Liver (tissue), 9 donors: ENCODE measurements around the gene PHOSPHO1. TPM values are rescaled to one million over a fixed set of nuclear protein-coding genes. Genes with fewer than 3 reads are reported as not detected.

Experiments used
- DNase-seq: peaks from one replicate; pipeline ENCODE4 v3.0.0-alpha.2; 2017; ENCODE audit warnings: low spot score
- H3K27ac ChIP-seq, 2 donors: one replicate each; pipeline ENCODE4 v1.7.0; 2013; ENCODE audit warnings: inconsistent platforms in 2 of 2, low read length in 2 of 2, control low read depth in 1 of 2, low read depth in 1 of 2, mild to moderate bottlenecking in 1 of 2
- H3K27me3 ChIP-seq, 4 donors: one replicate each; pipeline versions ENCODE4 v1.6.1 to v1.7.0; 2013; ENCODE audit warnings: low read length in 3 of 4, inconsistent platforms in 1 of 4, mild to moderate bottlenecking in 1 of 4, moderate library complexity in 1 of 4; ENCODE audit not compliant: control insufficient read depth in 4 of 4, insufficient read depth in 4 of 4
- H3K36me3 ChIP-seq, 4 donors: one replicate each; pipeline versions ENCODE4 v1.6.1 to v1.7.0; 2013; ENCODE audit warnings: low read length in 3 of 4, mild to moderate bottlenecking in 3 of 4, low read depth in 1 of 4, moderate library complexity in 1 of 4; ENCODE audit not compliant: control insufficient read depth in 4 of 4, insufficient read depth in 3 of 4
- H3K4me1 ChIP-seq, 4 donors: one replicate each; pipeline versions ENCODE4 v1.6.1 to v1.7.0; 2013; ENCODE audit warnings: low read length in 3 of 4, mild to moderate bottlenecking in 3 of 4, moderate library complexity in 1 of 4; ENCODE audit not compliant: control insufficient read depth in 4 of 4, insufficient read depth in 4 of 4
- H3K4me3 ChIP-seq, 3 donors: one replicate each; pipeline versions ENCODE4 v1.6.1 to v1.7.0; 2013; ENCODE audit warnings: low read length in 3 of 3, control low read depth in 1 of 3, low read depth in 1 of 3, mild to moderate bottlenecking in 1 of 3
- H3K9ac ChIP-seq, 2 donors: one replicate each; pipeline ENCODE4 v1.7.0; 2013; ENCODE audit warnings: low read length in 2 of 2, mild to moderate bottlenecking in 2 of 2, moderate library complexity in 2 of 2, control low read depth in 1 of 2, low read depth in 1 of 2
- H3K9me3 ChIP-seq, 4 donors: one replicate each; pipeline versions ENCODE4 v1.6.1 to v1.7.0; 2013; ENCODE audit warnings: low read length in 3 of 4; ENCODE audit not compliant: control insufficient read depth in 4 of 4
- ATF3 ChIP-seq: IDR thresholded peaks from 2 replicates; pipeline ENCODE4 v1.6.1; 2016; ENCODE audit warnings: antibody characterized with exemption
- CTCF ChIP-seq: fragments of 150-350 bp; IDR thresholded peaks from 2 replicates; pipeline ENCODE4 v1.5.1; 2017; ENCODE audit warnings: improper control_type of control experiment, low read depth, low read length; ENCODE audit not compliant: missing input control
- FOXA2 ChIP-seq: IDR thresholded peaks from 2 replicates; pipeline ENCODE4 v1.6.1; 2016; ENCODE audit warnings: antibody characterized with exemption
- GABPA ChIP-seq, 2 donors: IDR thresholded peaks in 1 of 2; conservative IDR thresholded peaks in 1 of 2; 2 replicates each; pipeline ENCODE4 v1.6.1; 2016; ENCODE audit warnings: antibody characterized with exemption in 2 of 2, mild to moderate bottlenecking in 1 of 2, moderate library complexity in 1 of 2
- HNF4A ChIP-seq, 2 donors: conservative IDR thresholded peaks; 2 replicates each; pipeline ENCODE4 v1.6.1; 2016; ENCODE audit warnings: antibody characterized with exemption in 2 of 2, mild to moderate bottlenecking in 2 of 2
- HNF4G ChIP-seq: IDR thresholded peaks from 2 replicates; pipeline ENCODE4 v1.6.1; 2016; ENCODE audit warnings: antibody characterized with exemption
- JUND ChIP-seq, 2 donors: IDR thresholded peaks; 2 replicates each; pipeline ENCODE4 v1.6.1; 2016; ENCODE audit warnings: antibody characterized with exemption in 2 of 2
- NR2F2 ChIP-seq: IDR thresholded peaks from 2 replicates; pipeline ENCODE4 v1.6.1; 2016; ENCODE audit warnings: antibody characterized with exemption
- RAD21 ChIP-seq, 2 donors: IDR thresholded peaks; 2 replicates each; pipeline ENCODE4 v1.6.1; 2016; ENCODE audit warnings: antibody characterized with exemption in 2 of 2, mild to moderate bottlenecking in 2 of 2
- RXRA ChIP-seq, 2 donors: IDR thresholded peaks; 2 replicates each; pipeline ENCODE4 v1.6.1; 2017 to 2018; ENCODE audit warnings: antibody characterized with exemption in 2 of 2, mild to moderate bottlenecking in 1 of 2
- SP1 ChIP-seq: IDR thresholded peaks from 2 replicates; pipeline ENCODE4 v1.6.1; 2018; ENCODE audit warnings: antibody characterized with exemption, mild to moderate bottlenecking
- TAF1 ChIP-seq: conservative IDR thresholded peaks from 2 replicates; pipeline ENCODE4 v1.6.1; 2016; ENCODE audit warnings: antibody characterized with exemption, mild to moderate bottlenecking
- YY1 ChIP-seq: IDR thresholded peaks from 2 replicates; pipeline ENCODE4 v1.6.1; 2016; ENCODE audit warnings: antibody characterized with exemption, mild to moderate bottlenecking
- ZBTB33 ChIP-seq: IDR thresholded peaks from 2 replicates; pipeline ENCODE4 v1.6.1; 2016; ENCODE audit warnings: antibody characterized with exemption
- WGBS: extraction: QIAGEN DNeasy Blood & Tissue Kit; methylation state at CpG from one replicate; pipeline ENCODE4 v1.1.7; 2013; 5-methylcytosine and 5-hydroxymethylcytosine counted together
- polyA plus RNA-seq, 2 donors: library from polyadenylated mRNA; stranded (reverse) in 1 of 2; unstranded in 1 of 2; fragments of 200-250 nt in 1 of 2; fragments of >200 nt in 1 of 2; fragmentation: Nextera tagmentation in 1 of 2; extraction: Ambion mirVana in 1 of 2; gene quantifications; one replicate each; pipeline versions ENCODE4 v1.2.1 to v1.2.3, GENCODE V29; 2013 to 2015
- total RNA-seq, 2 donors: library from RNA; depleted of rRNA; stranded (reverse); fragments of >200 nt; gene quantifications; one replicate each; pipeline ENCODE4 v1.2.3, GENCODE V29; 2014
- TF ChIP-seq, protein P1 (sequence below): IDR thresholded peaks from 2 replicates; pipeline ENCODE4 v1.6.1; 2016; ENCODE audit warnings: antibody characterized with exemption, mild to moderate bottlenecking
- donor health status: healthy.
- donor health status: healthy.
- donor health status: healthy.
- donor health status: healthy.
- donor health status: healthy.

The PHOSPHO1 gene
- total and polyA plus RNA-seq, 4 donors: 0.22 to 99.4 (median 0.40) TPM

DNA sequence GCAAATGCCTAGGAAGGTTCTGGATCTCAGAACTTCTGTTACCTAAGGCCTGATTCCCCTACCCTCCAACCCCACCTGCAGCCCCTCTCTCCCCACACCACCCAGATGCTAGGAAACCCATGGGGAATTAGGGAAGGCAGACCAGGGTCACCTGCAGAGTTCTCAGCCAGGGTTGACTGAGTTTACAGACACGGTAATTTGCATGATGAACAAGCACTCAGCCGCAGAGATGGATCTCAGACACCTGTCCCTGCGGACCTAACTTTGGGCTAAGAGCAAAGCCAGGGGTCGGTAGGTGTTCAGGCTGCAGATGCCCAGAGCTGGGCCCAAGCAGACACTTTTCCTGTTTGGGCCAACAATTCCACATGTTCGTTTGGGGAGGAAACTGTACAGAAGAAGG, 17.2 kb downstream of the PHOSPHO1 start:
- DNase-seq: no peak
- Histone ChIP-seq H3K4me1 (peaks cover 0 to 12% (median 1%) of the 10 kb centered on the region in 4 donors), H3K9ac (no peak overlapping the region), H3K36me3 (no peaks in the 10 kb centered on the region), H3K4me3 (no peak overlapping the region), H3K27ac (no peak overlapping the region), H3K27me3 (peaks cover 0 to 2% (median 0%) of the 10 kb centered on the region in 4 donors), H3K9me3 (no peaks in the 10 kb centered on the region)
- 75% methylated on average over 5 of the region's 5 CpGs for WGBS
- TF ChIP-seq RXRA (IDR thresholded peaks at IDR 0.05): no peak

DNA sequence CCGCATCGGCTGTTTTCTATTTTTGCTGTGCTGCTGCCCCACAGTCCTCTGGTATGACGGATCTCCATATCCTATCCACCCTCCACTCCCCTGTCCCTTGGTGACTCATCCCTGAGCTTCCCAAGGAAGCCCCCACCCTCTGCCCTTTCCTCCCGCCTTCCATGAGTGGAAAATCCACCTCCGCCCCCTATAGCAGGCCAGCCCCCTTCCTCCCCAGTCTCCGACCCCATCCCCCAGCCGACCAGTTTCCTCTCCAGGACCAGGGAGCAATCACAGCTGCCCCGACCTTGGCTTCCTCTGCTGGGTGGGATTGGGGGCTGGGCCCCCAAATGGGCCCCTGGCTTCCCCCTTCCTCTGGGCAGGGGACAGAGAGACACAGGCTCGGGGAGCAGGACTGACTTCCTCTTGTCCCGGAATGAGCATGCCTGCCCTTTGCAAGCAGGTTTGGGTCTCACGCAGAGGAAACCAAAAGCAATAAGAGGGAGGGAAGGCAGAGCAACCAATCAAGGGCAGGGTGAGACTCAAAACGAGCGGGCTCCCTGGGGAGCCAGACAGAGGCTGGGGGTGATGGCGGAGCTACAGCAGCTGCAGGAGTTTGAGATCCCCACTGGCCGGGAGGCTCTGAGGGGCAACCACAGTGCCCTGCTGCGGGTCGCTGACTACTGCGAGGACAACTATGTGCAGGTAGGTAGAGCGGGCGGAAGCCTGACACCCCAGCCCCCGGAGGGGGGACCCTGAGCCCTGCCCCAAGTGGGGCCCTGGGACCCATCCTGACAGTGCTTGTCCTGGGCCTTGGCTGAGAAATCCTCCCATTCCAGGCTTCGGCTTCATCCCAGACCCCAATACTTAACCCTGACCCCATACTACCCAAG, 20.2 kb downstream of the PHOSPHO1 start, which contains the start of the genes ABI3 and GNGT2:
TSS of gene ABI3 (plus strand) at position 550 of the 872 bp plus-strand sequence. CDS start at position 568, 18 bp downstream.
TSS of gene GNGT2 (minus strand) at position 417 of the 872 bp plus-strand sequence. CDS start 3,152 bp downstream, outside the sequence.
- Histone ChIP-seq H3K9me3 (no peaks in the 10 kb centered on the region), H3K27ac (peak within 1 kb of the TSS; percentile 68 to 69), H3K4me3 (peak within 1 kb of the TSS in 2 of 3 donors; percentile 25 to 58), H3K9ac (peak within 1 kb of the TSS; percentile 2 to 72), H3K4me1 (peaks cover 0 to 5% (median 0%) of the 10 kb centered on the region in 4 donors), H3K36me3 (no peaks in the 10 kb centered on the region), H3K27me3 (peaks cover 0 to 2% (median 0%) of the 10 kb centered on the region in 4 donors)
- WGBS: 38% methylated on average over 22 of the region's 22 CpGs
- DNase-seq: no peak
- peak; percentile 45 for TF ChIP-seq NR2F2
- peak in 1 of 2 donors; percentile 62 for TF ChIP-seq JUND (IDR thresholded peaks at IDR 0.05)
- TF ChIP-seq TAF1: peak; percentile 22
- TF ChIP-seq YY1: peak; percentile 28
- no peak for TF ChIP-seq CTCF

- 75% methylated on average over 10 of the region's 10 CpGs for WGBS
- Histone ChIP-seq H3K9ac (no peak overlapping the region), H3K4me3 (no peak overlapping the region)
These were observed 21.5 kb downstream of the PHOSPHO1 start for GRCh38 chr17:49209061-49209571.

More at GRCh38 chr17:49209061-49209571, 21.5 kb downstream of the PHOSPHO1 start:
- H3K27ac ChIP-seq: no peak overlapping the region
- no peaks in the 10 kb centered on the region for H3K4me1 ChIP-seq
- no peaks in the 10 kb centered on the region for H3K36me3 ChIP-seq
- H3K27me3 ChIP-seq: peaks cover 0 to 2% (median 0%) of the 10 kb centered on the region in 4 donors
- TF ChIP-seq SP1 (no peak), FOXA2 (no peak), HNF4G (no peak), ZBTB33 (no peak), GABPA (IDR thresholded peaks at IDR 0.05 in 1 of 2, conservative IDR thresholded peaks at IDR 0.05 in 1 of 2) (no peak), YY1 (no peak), RXRA (IDR thresholded peaks at IDR 0.05) (no peak), RAD21 (IDR thresholded peaks at IDR 0.05) (no peak), CTCF (no peak), ATF3 (no peak), HNF4A (conservative IDR thresholded peaks at IDR 0.05) (no peak), JUND (IDR thresholded peaks at IDR 0.05) (no peak)
- TF ChIP-seq, protein P1, sequence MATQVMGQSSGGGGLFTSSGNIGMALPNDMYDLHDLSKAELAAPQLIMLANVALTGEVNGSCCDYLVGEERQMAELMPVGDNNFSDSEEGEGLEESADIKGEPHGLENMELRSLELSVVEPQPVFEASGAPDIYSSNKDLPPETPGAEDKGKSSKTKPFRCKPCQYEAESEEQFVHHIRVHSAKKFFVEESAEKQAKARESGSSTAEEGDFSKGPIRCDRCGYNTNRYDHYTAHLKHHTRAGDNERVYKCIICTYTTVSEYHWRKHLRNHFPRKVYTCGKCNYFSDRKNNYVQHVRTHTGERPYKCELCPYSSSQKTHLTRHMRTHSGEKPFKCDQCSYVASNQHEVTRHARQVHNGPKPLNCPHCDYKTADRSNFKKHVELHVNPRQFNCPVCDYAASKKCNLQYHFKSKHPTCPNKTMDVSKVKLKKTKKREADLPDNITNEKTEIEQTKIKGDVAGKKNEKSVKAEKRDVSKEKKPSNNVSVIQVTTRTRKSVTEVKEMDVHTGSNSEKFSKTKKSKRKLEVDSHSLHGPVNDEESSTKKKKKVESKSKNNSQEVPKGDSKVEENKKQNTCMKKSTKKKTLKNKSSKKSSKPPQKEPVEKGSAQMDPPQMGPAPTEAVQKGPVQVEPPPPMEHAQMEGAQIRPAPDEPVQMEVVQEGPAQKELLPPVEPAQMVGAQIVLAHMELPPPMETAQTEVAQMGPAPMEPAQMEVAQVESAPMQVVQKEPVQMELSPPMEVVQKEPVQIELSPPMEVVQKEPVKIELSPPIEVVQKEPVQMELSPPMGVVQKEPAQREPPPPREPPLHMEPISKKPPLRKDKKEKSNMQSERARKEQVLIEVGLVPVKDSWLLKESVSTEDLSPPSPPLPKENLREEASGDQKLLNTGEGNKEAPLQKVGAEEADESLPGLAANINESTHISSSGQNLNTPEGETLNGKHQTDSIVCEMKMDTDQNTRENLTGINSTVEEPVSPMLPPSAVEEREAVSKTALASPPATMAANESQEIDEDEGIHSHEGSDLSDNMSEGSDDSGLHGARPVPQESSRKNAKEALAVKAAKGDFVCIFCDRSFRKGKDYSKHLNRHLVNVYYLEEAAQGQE: no peak
- DNase-seq: no peak
- no peaks in the 10 kb centered on the region for H3K9me3 ChIP-seq
